ENCODE data around the gene ANAPC13. TPM values are rescaled to one million over a fixed set of nuclear protein-coding genes. Genes with fewer than 3 reads are reported as not detected.

Gene ANAPC13, protein sequence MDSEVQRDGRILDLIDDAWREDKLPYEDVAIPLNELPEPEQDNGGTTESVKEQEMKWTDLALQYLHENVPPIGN
- total RNA-seq (2022) (47.6 and 57.0 TPM in 2 replicates), Bru-seq, nascent RNA (percentile 82 among the genes with signal in this experiment), BruChase-seq, experiment 1, labeled RNA remaining after a 2-hour chase (percentile 88 among the genes with signal in this experiment), BruChase-seq, experiment 2, labeled RNA remaining after a 6-hour chase (percentile 91 among the genes with signal in this experiment)
- long read RNA-seq, transcript ANAPC13-201 (3 exons, 1,209 nt) = major isoform, 78 of 136 reads
- long read RNA-seq, transcript ANAPC13-204 (3 exons, 1,840 nt) = minor isoform, 49 of 136 reads
- long read RNA-seq, transcript ANAPC13-206 (3 exons, 1,420 nt) = minor isoform, 5 of 136 reads
- long read RNA-seq, partial matches to known transcripts = 0 of 136 reads
- long read RNA-seq, other reads (novel, unspliced or antisense) = 1 of 136 reads

DNA sequence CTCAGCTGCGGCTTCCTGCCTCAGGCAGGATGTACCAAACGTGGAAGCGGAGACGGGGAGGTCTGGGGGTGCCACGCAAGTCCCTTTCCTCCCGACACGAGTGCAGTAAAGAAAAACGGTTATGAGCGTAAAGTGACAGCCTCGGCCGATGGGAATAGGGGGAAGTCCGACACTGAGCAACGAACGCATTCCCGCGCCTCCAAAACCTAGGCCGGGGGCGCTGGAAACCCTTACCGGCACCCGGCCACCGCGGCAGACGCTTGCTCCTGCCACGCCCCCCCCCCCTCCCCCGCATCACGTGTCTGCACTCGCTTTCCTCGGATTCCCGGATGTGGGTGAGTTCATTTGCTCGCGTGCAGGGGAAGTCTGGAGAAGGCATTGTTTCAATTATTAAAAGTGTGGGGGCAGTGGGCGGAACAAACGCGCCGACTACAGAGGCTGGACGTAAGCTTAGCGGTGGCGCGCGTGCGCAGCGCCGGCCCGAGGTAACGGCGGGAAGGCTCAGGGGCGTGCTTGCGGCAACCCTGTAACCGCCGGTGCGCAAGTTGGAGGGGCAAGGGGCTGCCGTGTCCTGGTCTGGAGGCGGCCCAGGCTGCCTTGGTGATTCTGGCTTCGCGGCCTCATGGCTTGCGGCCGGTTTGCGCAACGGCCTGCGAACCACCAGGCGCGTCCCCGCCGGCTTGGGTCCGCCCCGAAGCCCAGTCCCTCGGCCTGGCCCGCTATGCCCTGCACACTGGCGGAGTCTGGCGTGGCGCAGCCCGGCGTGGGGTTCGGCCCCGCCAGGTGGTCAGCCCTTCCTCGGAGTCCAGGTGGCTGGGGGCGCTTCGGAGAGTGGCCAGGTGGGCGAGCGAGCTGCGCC is at the start of gene ANAPC13, which contains the start of gene CEP63:
ANAPC13 (minus strand) TSS at position 268 of the 859 bp plus-strand sequence. CDS start 3,081 bp downstream, outside the sequence.
CEP63 (plus strand) TSS at position 340 of the 859 bp plus-strand sequence. CDS start 9,264 bp downstream, outside the sequence.
- Histone ChIP-seq H3K4me1 (no peaks in the 10 kb centered on the region), H3K4me3 (ENCODE audit: low read depth, low read length) (peak within 1 kb of the TSS; percentile 72), H3K27me3 (replicated peaks; ENCODE audit: control insufficient read depth, insufficient read depth, low read length) (no peaks in the 10 kb centered on the region), H3K9me3 (no peaks in the 10 kb centered on the region), H3K36me3 (ENCODE audit: control insufficient read depth, insufficient read depth, low read length) (0 out of 2 replicates have a peak, but pooled peaks cover 2% of the 10 kb centered on the region)
- CTCF ChIA-PET = interaction anchor here (0.7 to 1.8 kb wide), 4 partner anchors 12 to 287 kb away, joined by 4 to 8 read pairs (median 5); partner anchors contain the start of gene AMOTL2
- Mint-ChIP-seq H3K4me1 (ENCODE audit: low read depth, unreplicated experiment) (peaks cover 10% of the 10 kb centered on the region), H3K36me3 (ENCODE audit: insufficient read depth, unreplicated experiment) (peaks cover 26% of the 10 kb centered on the region), H3K27me3 (ENCODE audit: insufficient read depth, unreplicated experiment) (no peaks in the 10 kb centered on the region), H3K4me3 (ENCODE audit: unreplicated experiment) (peak within 1 kb of the TSS; percentile 71), H3K9me3 (ENCODE audit: unreplicated experiment) (no peaks in the 10 kb centered on the region), H3K27ac (ENCODE audit: unreplicated experiment) (peak within 1 kb of the TSS; percentile 51)
- DNase-seq = peak; percentile 95 to 98
- intact Hi-C loops (cut with micrococcal nuclease; ENCODE audit: unreplicated experiment) = loop anchor here (5.0 kb wide), 1 partner anchor 244 kb away; no protein-coding TSS in a partner anchor
- TF ChIP-seq, protein P1, sequence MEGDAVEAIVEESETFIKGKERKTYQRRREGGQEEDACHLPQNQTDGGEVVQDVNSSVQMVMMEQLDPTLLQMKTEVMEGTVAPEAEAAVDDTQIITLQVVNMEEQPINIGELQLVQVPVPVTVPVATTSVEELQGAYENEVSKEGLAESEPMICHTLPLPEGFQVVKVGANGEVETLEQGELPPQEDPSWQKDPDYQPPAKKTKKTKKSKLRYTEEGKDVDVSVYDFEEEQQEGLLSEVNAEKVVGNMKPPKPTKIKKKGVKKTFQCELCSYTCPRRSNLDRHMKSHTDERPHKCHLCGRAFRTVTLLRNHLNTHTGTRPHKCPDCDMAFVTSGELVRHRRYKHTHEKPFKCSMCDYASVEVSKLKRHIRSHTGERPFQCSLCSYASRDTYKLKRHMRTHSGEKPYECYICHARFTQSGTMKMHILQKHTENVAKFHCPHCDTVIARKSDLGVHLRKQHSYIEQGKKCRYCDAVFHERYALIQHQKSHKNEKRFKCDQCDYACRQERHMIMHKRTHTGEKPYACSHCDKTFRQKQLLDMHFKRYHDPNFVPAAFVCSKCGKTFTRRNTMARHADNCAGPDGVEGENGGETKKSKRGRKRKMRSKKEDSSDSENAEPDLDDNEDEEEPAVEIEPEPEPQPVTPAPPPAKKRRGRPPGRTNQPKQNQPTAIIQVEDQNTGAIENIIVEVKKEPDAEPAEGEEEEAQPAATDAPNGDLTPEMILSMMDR (IDR thresholded peaks at IDR 0.05; ENCODE audit: insufficient read depth in 1 of 2, low read depth in 1 of 2, low read length in 1 of 2, severe bottlenecking in 1 of 2, unreplicated experiment in 1 of 2) = no peak
- BruUV-seq (replicated peaks) = TSS peak; percentile 60
- POLR2A ChIA-PET = interaction anchor here (0.6 to 2.0 kb wide), 5 partner anchors 12 to 243 kb away, joined by 3 to 10 read pairs (median 3); partner anchors contain the start of gene AMOTL2

DNA sequence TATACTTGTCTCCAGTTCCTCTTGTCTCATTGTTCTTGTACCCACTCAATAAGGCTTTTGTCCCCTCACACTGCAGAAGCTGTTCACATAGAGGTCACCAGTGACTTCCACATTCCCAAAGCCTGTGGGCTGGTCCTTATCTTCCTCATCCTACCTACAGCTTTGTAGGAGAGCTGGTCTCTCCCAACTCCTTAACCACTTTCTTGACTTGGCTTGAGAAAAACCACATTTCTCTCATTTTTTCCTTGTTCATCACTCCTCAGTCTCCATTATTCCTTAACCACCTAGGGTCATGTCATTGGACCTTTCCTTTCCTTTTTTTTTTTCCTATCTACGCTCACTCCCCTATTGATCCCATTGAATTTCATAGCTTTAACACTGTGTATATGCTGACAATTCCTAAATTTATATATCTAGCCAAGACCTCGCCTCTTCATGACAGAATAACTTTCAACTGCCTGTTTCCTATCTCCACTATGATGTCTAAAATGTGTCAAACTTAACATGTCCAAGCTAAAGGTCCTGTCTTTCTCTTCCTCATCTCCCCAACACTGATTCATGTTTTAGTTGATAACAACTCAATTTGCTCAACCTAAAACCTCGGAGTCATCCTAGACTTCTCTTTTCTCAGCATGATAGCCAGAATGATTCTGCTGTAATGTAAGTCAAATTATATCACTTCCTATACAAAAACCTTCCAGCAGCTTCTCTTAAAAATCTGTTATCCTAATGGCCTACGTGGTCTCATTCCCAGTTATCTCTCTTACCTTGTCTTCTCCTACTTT is 49.6 kb upstream of the ANAPC13 start:
- Histone ChIP-seq H3K4me3 (ENCODE audit: low read depth, low read length) (no peak overlapping the region), H3K36me3 (ENCODE audit: control insufficient read depth, insufficient read depth, low read length) (no peaks in the 10 kb centered on the region), H3K4me1 (no peaks in the 10 kb centered on the region), H3K9me3 (no peaks in the 10 kb centered on the region), H3K27me3 (replicated peaks; ENCODE audit: control insufficient read depth, insufficient read depth, low read length) (no peaks in the 10 kb centered on the region)
- intact Hi-C loops (cut with micrococcal nuclease; ENCODE audit: unreplicated experiment) = no loop called here
- Mint-ChIP-seq H3K9me3 (ENCODE audit: unreplicated experiment) (no peaks in the 10 kb centered on the region), H3K36me3 (ENCODE audit: insufficient read depth, unreplicated experiment) (no peaks in the 10 kb centered on the region), H3K4me1 (ENCODE audit: low read depth, unreplicated experiment) (no peaks in the 10 kb centered on the region), H3K4me3 (ENCODE audit: unreplicated experiment) (no peak overlapping the region), H3K27ac (ENCODE audit: unreplicated experiment) (no peak overlapping the region), H3K27me3 (ENCODE audit: insufficient read depth, unreplicated experiment) (no peaks in the 10 kb centered on the region)
- ChIA-PET POLR2A (no interaction called here), CTCF (no interaction called here)
- no peak for DNase-seq
- BruUV-seq (replicated peaks) = no TSS peak
- TF ChIP-seq, protein P1 (IDR thresholded peaks at IDR 0.05; ENCODE audit: insufficient read depth in 1 of 2, low read depth in 1 of 2, low read length in 1 of 2, severe bottlenecking in 1 of 2, unreplicated experiment in 1 of 2) = no peak

Measured in Caco-2 (cell line).